Neural crest cell (in vitro differentiated cells): ENCODE measurements around the gene ATP6V1D. TPM values are rescaled to one million over a fixed set of nuclear protein-coding genes. Genes with fewer than 3 reads are reported as not detected.

Experiments
- DNase-seq: peaks from one replicate; pipeline ENCODE4 v3.0.0; 2021; ENCODE audit warnings: low read depth, mixed read lengths, low spot score
- H3K27ac Mint-ChIP-seq: one replicate; pipeline ENCODE4 v1.8.0; 2021; ENCODE audit warnings: mild to moderate bottlenecking, mixed read lengths; ENCODE audit not compliant: unreplicated experiment
- H3K27me3 Mint-ChIP-seq: 2 replicates; pipeline ENCODE4 v1.8.0; 2021; ENCODE audit warnings: low read depth, mild to moderate bottlenecking, mixed read lengths
- H3K36me3 Mint-ChIP-seq: 2 replicates; pipeline ENCODE4 v1.8.0; 2021; ENCODE audit warnings: low read depth, mild to moderate bottlenecking, mixed read lengths
- H3K4me1 Mint-ChIP-seq: 2 replicates; pipeline ENCODE4 v1.8.0; 2021; ENCODE audit warnings: mixed read lengths
- H3K4me3 Mint-ChIP-seq: one replicate; pipeline ENCODE4 v1.8.0; 2021; ENCODE audit warnings: mild to moderate bottlenecking, mixed read lengths
- H3K9me3 Mint-ChIP-seq: 2 replicates; pipeline ENCODE4 v1.8.0; 2021; ENCODE audit warnings: mixed read lengths
- total RNA-seq: library from RNA; stranded (reverse); gene quantifications from 2 replicates; pipeline ENCODE4 v1.2.1, GENCODE V29; 2021
- TF ChIP-seq, protein P1 (sequence below): fragments of 200-600 bp; sonication (generic); conservative IDR thresholded peaks from 2 replicates; pipeline ENCODE4 v1.5.0; 2021; ENCODE audit warnings: antibody characterized with exemption, mild to moderate bottlenecking

Gene ATP6V1D
- total RNA-seq, 1 donor from 2014 or later, result 51.2 TPM

DNA sequence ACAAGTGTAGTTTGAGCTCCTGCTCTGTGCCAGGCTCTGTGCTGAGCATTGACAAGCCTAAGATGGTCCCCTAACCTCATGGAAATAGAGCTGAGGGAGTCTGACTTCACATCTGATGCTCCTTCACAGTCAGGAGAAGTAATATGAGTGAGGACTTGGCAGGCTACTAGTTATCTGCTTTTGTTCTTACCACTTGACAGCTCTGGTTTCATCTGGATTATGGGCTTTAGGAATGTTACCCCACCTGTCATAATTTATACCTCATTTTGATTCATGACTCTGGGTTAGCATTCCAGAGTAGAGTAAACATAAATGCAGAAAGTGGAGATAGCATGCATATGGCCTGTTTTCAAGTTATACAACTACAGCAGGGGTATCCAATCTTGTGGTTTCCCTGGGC is 40.5 kb downstream of the ATP6V1D start:
- H3K27ac Mint-ChIP-seq, result no peak overlapping the region
- no peaks in the 10 kb centered on the region for H3K9me3 Mint-ChIP-seq
- no peak overlapping the region for H3K4me3 Mint-ChIP-seq
- DNase-seq, result no peak
- H3K36me3 Mint-ChIP-seq, result peaks cover 2% of the 10 kb centered on the region
- H3K27me3 Mint-ChIP-seq, result no peaks in the 10 kb centered on the region
- H3K4me1 Mint-ChIP-seq, result no peaks in the 10 kb centered on the region
- TF ChIP-seq, protein P1, sequence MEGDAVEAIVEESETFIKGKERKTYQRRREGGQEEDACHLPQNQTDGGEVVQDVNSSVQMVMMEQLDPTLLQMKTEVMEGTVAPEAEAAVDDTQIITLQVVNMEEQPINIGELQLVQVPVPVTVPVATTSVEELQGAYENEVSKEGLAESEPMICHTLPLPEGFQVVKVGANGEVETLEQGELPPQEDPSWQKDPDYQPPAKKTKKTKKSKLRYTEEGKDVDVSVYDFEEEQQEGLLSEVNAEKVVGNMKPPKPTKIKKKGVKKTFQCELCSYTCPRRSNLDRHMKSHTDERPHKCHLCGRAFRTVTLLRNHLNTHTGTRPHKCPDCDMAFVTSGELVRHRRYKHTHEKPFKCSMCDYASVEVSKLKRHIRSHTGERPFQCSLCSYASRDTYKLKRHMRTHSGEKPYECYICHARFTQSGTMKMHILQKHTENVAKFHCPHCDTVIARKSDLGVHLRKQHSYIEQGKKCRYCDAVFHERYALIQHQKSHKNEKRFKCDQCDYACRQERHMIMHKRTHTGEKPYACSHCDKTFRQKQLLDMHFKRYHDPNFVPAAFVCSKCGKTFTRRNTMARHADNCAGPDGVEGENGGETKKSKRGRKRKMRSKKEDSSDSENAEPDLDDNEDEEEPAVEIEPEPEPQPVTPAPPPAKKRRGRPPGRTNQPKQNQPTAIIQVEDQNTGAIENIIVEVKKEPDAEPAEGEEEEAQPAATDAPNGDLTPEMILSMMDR, result no peak

DNA sequence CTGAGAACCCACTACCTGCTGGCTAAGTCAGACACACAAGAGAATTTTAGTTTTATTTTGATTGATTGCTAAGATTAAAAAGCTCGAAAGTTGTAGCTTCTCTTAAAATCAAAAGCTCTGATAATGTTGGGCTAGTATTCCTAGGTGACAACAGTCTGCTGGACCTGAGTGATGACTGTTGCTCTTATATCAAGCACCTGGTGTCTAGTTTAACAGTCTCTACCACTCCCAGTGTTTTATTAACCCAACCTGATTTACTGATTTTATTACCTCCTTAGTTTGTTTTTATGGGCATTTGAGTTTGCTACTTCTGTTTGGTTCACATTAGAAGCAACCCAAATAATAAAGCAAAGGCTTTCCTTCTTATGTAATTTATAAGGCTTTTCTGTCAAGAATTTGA is 41.8 kb downstream of the ATP6V1D start:
- Mint-ChIP-seq H3K27me3 (no peaks in the 10 kb centered on the region), H3K9me3 (no peaks in the 10 kb centered on the region), H3K36me3 (peaks cover 2% of the 10 kb centered on the region), H3K27ac (no peak overlapping the region), H3K4me1 (no peaks in the 10 kb centered on the region), H3K4me3 (no peak overlapping the region)
- TF ChIP-seq, protein P1, result no peak
- DNase-seq, result no peak

DNA sequence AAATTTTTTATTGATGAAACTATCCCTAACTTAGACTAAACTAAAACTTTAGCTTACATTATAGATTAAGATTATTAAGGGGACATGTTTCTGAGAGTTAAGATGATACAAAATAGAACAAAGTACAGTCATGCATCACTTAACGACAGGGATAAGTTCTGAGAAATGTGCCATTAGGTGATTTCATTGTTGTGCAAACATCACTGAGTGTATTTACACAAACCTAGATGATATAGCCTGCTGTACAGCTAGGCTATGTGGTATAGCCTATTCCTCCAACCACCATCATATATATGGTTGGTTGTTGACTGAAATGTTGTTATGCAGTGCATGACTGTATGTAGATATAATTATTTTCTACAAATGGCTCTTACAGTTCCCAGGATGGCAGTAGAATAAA is 46.5 kb downstream of the ATP6V1D start:
- Mint-ChIP-seq H3K9me3 (no peaks in the 10 kb centered on the region), H3K27ac (no peak overlapping the region), H3K4me3 (no peak overlapping the region), H3K27me3 (no peaks in the 10 kb centered on the region), H3K36me3 (no peaks in the 10 kb centered on the region), H3K4me1 (no peaks in the 10 kb centered on the region)
- no peak for DNase-seq
- TF ChIP-seq, protein P1, result no peak

DNA sequence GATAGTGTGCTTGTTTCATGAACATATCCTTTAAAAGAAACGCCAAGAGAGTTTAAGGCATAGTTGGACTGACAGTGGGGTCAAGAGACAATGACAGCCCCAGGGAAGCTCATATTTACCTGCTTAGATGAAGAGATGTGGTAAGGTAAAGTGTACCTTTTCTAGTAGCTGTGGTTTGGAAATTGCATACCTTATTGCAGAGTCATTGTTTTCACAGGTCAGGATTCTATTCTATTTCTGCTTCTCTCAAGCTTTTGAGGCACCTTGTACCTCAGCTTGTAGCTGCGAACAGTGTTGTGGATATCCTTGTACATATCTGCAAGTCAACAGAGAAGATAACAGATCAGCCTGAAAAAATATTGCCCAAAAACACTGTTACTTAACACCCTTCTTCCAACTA is 47.7 kb downstream of the ATP6V1D start:
- DNase-seq, result no peak
- Mint-ChIP-seq H3K36me3 (no peaks in the 10 kb centered on the region), H3K27ac (no peak overlapping the region), H3K9me3 (no peaks in the 10 kb centered on the region), H3K4me3 (no peak overlapping the region), H3K4me1 (no peaks in the 10 kb centered on the region), H3K27me3 (no peaks in the 10 kb centered on the region)
- TF ChIP-seq, protein P1, result no peak

Other genes with a start within 250 kb of the ATP6V1D start
- 0.12 and 0.30 TPM in 2 replicates for gene GARIN2, start 170.4 kb downstream of the ATP6V1D start, total RNA-seq
- gene PALS1, start 118.4 kb downstream of the ATP6V1D start, total RNA-seq, result 32.9 and 34.5 TPM in 2 replicates
- 108 and 115 TPM in 2 replicates for gene EIF2S1, start 524 bp upstream of the ATP6V1D start, total RNA-seq
- gene PLEK2, start 52.4 kb upstream of the ATP6V1D start, total RNA-seq, result not detected in 2 replicates
- gene TMEM229B, start 128.9 kb upstream of the ATP6V1D start, total RNA-seq, result 5.2 and 5.9 TPM in 2 replicates
- gene PLEKHH1, start 173.5 kb upstream of the ATP6V1D start, total RNA-seq, result 35.7 and 40.0 TPM in 2 replicates
- 19.9 and 23.0 TPM in 2 replicates for gene PIGH, start 240.5 kb upstream of the ATP6V1D start, total RNA-seq